H1 (cell line): ENCODE results near the gene PRKN. TPM values are rescaled to one million over a fixed set of nuclear protein-coding genes. Genes with fewer than 3 reads are reported as not detected.

Experiments
- CTCF ChIA-PET: fragments of 300-600 bp; sonication (Branson Sonifier 250); formaldehyde crosslinking; loops from one replicate; lab custom pipeline; 2021; ENCODE audit not compliant: partially characterized antibody; lab: Charles Lee
- POLR2A ChIA-PET: fragments of 300-600 bp; sonication (Branson Sonifier 250); formaldehyde crosslinking; loops from one replicate; lab custom pipeline; 2021; ENCODE audit warnings: inconsistent platforms; ENCODE audit not compliant: partially characterized antibody; lab: Charles Lee
- DNase-seq, 2 experiments: peaks; one replicate each; pipeline versions ENCODE4 v3.0.0 to v3.0.0-alpha.2; 2010 to 2022; ENCODE audit warnings: low spot score in 2 of 2, low read depth in 1 of 2, mixed read lengths in 1 of 2
- FAIRE-seq: peaks from 2 replicates; lab custom pipeline; 2011; peaks lifted over from hg19 to GRCh38; lab: Jason Lieb, UNC
- H2AFZ ChIP-seq: 2 replicates; pipeline ENCODE4 v1.8.1; 2012; ENCODE audit warnings: low read length, inconsistent platforms
- H2AK5ac ChIP-seq: 2 replicates; pipeline ENCODE4 v1.6.1; 2013; ENCODE audit warnings: low read depth, low read length
- H2BK120ac ChIP-seq: replicated peaks from 2 replicates; pipeline ENCODE3; 2013; ENCODE audit warnings: low read depth, low read length, inconsistent platforms
- H2BK12ac ChIP-seq: 2 replicates; pipeline ENCODE4 v1.6.1; 2013; ENCODE audit warnings: low read depth, low read length
- H2BK15ac ChIP-seq: 2 replicates; pipeline ENCODE4 v1.6.1; 2013; ENCODE audit warnings: low read length
- H2BK20ac ChIP-seq: 2 replicates; pipeline ENCODE4 v1.6.1; 2013; ENCODE audit warnings: low read length
- H2BK5ac ChIP-seq: 2 replicates; pipeline ENCODE4 v1.6.1; 2013; ENCODE audit warnings: low read depth, low read length
- H3K14ac ChIP-seq: 2 replicates; pipeline ENCODE4 v1.6.1; 2013; ENCODE audit warnings: inconsistent platforms; ENCODE audit not compliant: insufficient read length
- H3K18ac ChIP-seq: 2 replicates; pipeline ENCODE4 v1.6.1; 2013; ENCODE audit warnings: low read length; ENCODE audit errors: extremely low read depth
- H3K23ac ChIP-seq: 2 replicates; pipeline ENCODE4 v1.6.1; 2013; ENCODE audit warnings: inconsistent platforms; ENCODE audit not compliant: insufficient read length
- H3K23me2 ChIP-seq: 2 replicates; pipeline ENCODE4 v1.6.1; 2013; ENCODE audit warnings: low read depth, low read length
- H3K27ac ChIP-seq: 2 replicates; pipeline ENCODE4 v1.6.1; 2011; ENCODE audit warnings: low read depth, low read length, inconsistent platforms
- H3K27me3 ChIP-seq, 4 experiments: replicated peaks in 1 of 4; 1 replicate in 1 of 4; 2 replicates in 3 of 4; pipeline versions ENCODE4 v1.6.1 to v1.8.1; 2011 to 2013; ENCODE audit warnings: low read length in 3 of 4, mild to moderate bottlenecking in 3 of 4, inconsistent platforms in 2 of 4, mixed read lengths in 2 of 4, moderate library complexity in 1 of 4; ENCODE audit not compliant: control insufficient read depth in 3 of 4, insufficient read depth in 3 of 4; ENCODE audit errors: extremely low read depth in 1 of 4
- H3K36me3 ChIP-seq, 4 experiments: 2 replicates each; pipeline versions ENCODE4 v1.6.1 to v1.8.1; 2011 to 2013; ENCODE audit warnings: mild to moderate bottlenecking in 4 of 4, low read length in 3 of 4, moderate library complexity in 2 of 4, control low read depth in 1 of 4, inconsistent platforms in 1 of 4; ENCODE audit not compliant: insufficient read depth in 4 of 4, control insufficient read depth in 2 of 4
- H3K4ac ChIP-seq: replicated peaks from 2 replicates; pipeline ENCODE3; 2013; ENCODE audit warnings: low read length, low read depth, mixed read lengths, inconsistent platforms; ENCODE audit not compliant: insufficient read length
- H3K4me1 ChIP-seq, 4 experiments: replicated peaks in 1 of 4; 1 replicate in 1 of 4; 2 replicates in 3 of 4; pipeline versions ENCODE4 v1.6.1 to v1.8.1; 2011 to 2013; ENCODE audit warnings: low read length in 3 of 4, inconsistent platforms in 2 of 4, mixed read lengths in 1 of 4; ENCODE audit not compliant: insufficient read depth in 4 of 4, control insufficient read depth in 3 of 4
- H3K4me2 ChIP-seq, 2 experiments: 2 replicates each; pipeline versions ENCODE4 v1.6.1 to v1.8.1; 2011 to 2013; ENCODE audit warnings: low read depth in 2 of 2, low read length in 2 of 2, control low read depth in 1 of 2, inconsistent platforms in 1 of 2, mild to moderate bottlenecking in 1 of 2; ENCODE audit not compliant: insufficient read depth in 1 of 2
- H3K4me3 ChIP-seq, 4 experiments: fragments of 200-600, 300-600 bp in 1 of 4; sonication (generic), shearing (Covaris generic), sonication (Bioruptor Twin) in 1 of 4; 2 replicates each; pipeline versions ENCODE4 v1.5.1 to v1.8.1; 2011 to 2016; ENCODE audit warnings: low read length in 4 of 4, low read depth in 3 of 4, control low read depth in 2 of 4, inconsistent platforms in 2 of 4, mild to moderate bottlenecking in 2 of 4, mixed read lengths in 1 of 4, moderate library complexity in 1 of 4; ENCODE audit not compliant: insufficient read depth in 2 of 4; ENCODE audit errors: extremely low read depth in 1 of 4
- H3K56ac ChIP-seq: replicated peaks from 2 replicates; pipeline ENCODE3; 2013; ENCODE audit warnings: low read depth, mild to moderate bottlenecking, mixed read lengths, low read length, inconsistent platforms; ENCODE audit not compliant: insufficient read length
- H3K79me1 ChIP-seq: 2 replicates; pipeline ENCODE4 v1.6.1; 2013; ENCODE audit warnings: low read depth, low read length, control low read depth
- H3K79me2 ChIP-seq, 2 experiments: 2 replicates each; pipeline versions ENCODE4 v1.6.1 to v1.8.1; 2012 to 2013; ENCODE audit warnings: low read length in 2 of 2, mild to moderate bottlenecking in 2 of 2, inconsistent platforms in 1 of 2; ENCODE audit not compliant: insufficient read depth in 2 of 2, control insufficient read depth in 1 of 2
- H3K9ac ChIP-seq, 4 experiments: replicated peaks in 1 of 4; 1 replicate in 1 of 4; 2 replicates in 3 of 4; pipeline versions ENCODE4 v1.6.1 to v1.8.1; 2011 to 2013; ENCODE audit warnings: low read depth in 3 of 4, low read length in 3 of 4, control low read depth in 2 of 4, mild to moderate bottlenecking in 2 of 4, moderate library complexity in 2 of 4, inconsistent platforms in 1 of 4; ENCODE audit errors: extremely low read depth in 1 of 4
- H3K9me3 ChIP-seq, 2 experiments: 2 replicates each; pipeline versions ENCODE4 v1.6.1 to v1.8.1; 2012 to 2013; ENCODE audit warnings: mild to moderate bottlenecking in 2 of 2, moderate library complexity in 2 of 2, control low read depth in 1 of 2, inconsistent platforms in 1 of 2, low read depth in 1 of 2, low read length in 1 of 2, mixed read lengths in 1 of 2; ENCODE audit not compliant: insufficient read depth in 2 of 2
- H4K20me1 ChIP-seq, 2 experiments: replicated peaks in 1 of 2; 2 replicates each; pipeline versions ENCODE3 to v1.8.1; 2011 to 2013; ENCODE audit warnings: inconsistent platforms in 2 of 2, low read length in 2 of 2, mild to moderate bottlenecking in 1 of 2; ENCODE audit not compliant: insufficient read depth in 2 of 2, control insufficient read depth in 1 of 2
- H4K5ac ChIP-seq: 2 replicates; pipeline ENCODE4 v1.6.1; 2013; ENCODE audit warnings: low read length, low read depth, mixed read lengths, inconsistent platforms; ENCODE audit not compliant: insufficient read length
- H4K8ac ChIP-seq: 2 replicates; pipeline ENCODE4 v1.8.0; 2013; ENCODE audit warnings: mild to moderate bottlenecking, moderate library complexity, low read length, inconsistent platforms; ENCODE audit not compliant: insufficient read depth; ENCODE audit errors: extremely low read depth
- H4K91ac ChIP-seq: replicated peaks from 2 replicates; pipeline ENCODE3; 2013; ENCODE audit warnings: low read length, mixed read lengths, inconsistent platforms; ENCODE audit not compliant: insufficient read length
- KDM4A ChIP-seq: IDR thresholded peaks from one replicate; pipeline ENCODE4 v1.7.1; 2012; ENCODE audit warnings: low read depth, mild to moderate bottlenecking, moderate library complexity, low read length, inconsistent platforms; ENCODE audit not compliant: severe bottlenecking
- WGBS, 2 experiments: shearing (Covaris generic) in 1 of 2; methylation state at CpG; one replicate each; pipeline versions ENCODE4 v1.1.6 to v1.1.7; 2013 to 2015; ENCODE audit warnings: low lambda C conversion rate in 2 of 2, mixed read lengths in 2 of 2, inconsistent platforms in 1 of 2, low coverage in 1 of 2, missing lambda C conversion rate in 1 of 2; ENCODE audit not compliant: insufficient replicate concordance in 2 of 2, insufficient coverage in 1 of 2, insufficient read length in 1 of 2; ENCODE audit errors: extremely low coverage in 1 of 2, missing lambda C conversion rate in 1 of 2; 5-methylcytosine and 5-hydroxymethylcytosine counted together
- polyA plus RNA-seq, 7 experiments: library from polyadenylated mRNA; depleted of rRNA in 3 of 7; stranded (reverse) in 5 of 7; unstranded in 2 of 7; fragments of >200 nt in 5 of 7; fragments of 200-250 nt in 2 of 7; gene quantifications; 1 replicate in 5 of 7; 2 replicates in 1 of 7; 4 replicates in 1 of 7; pipeline versions ENCODE4 v1.2.1 to v1.2.3, GENCODE V29; 2011 to 2013; ENCODE audit warnings: missing spikeins in 2 of 7, mixed read lengths in 2 of 7
- total RNA-seq: library from RNA; stranded (reverse); fragmentation: NEBNext Ultra II Directional; extraction: Animal tissue kit (Norgen Biotek cat#: 25700); gene quantifications from 2 replicates; pipeline ENCODE4 v1.2.1, GENCODE V29; 2021

PRKN gene
- total and polyA plus RNA-seq, 2 of the 8 experiments (the other 6 are each of a cell fraction or from before 2014, with no cell fraction given) = 0.13 to 0.29 TPM

DNA sequence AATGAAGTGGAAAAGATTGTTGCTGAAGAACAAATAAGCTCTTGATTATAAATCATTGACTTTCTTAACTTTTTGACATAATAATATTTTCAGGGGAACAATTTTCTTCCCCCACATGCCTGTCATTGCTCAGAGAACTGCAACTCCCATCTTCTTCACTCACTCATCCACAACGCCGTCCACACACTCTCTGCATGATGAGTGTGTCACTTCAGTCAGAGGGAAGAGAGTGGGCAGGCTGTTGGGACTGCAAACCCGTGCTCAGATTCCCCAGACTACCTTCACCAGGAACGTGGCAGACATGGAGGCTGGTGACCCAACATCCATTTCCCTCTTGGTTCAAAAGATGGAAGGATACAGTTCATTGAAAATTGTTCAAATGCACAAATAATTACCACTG is 650.8 kb downstream of the PRKN start:
- no peak for FAIRE-seq
- no peaks in the 10 kb centered on the region for H3K23me2 ChIP-seq

More for the DNA sequence above, 650.8 kb downstream of the PRKN start:
- no peak overlapping the region for H2BK12ac ChIP-seq
- H2BK120ac ChIP-seq = no peak overlapping the region
- H3K79me1 ChIP-seq = no peaks in the 10 kb centered on the region
- no peak overlapping the region for H3K14ac ChIP-seq
- H3K18ac ChIP-seq = no peak overlapping the region
- no peak overlapping the region for H2BK15ac ChIP-seq
- H4K5ac ChIP-seq = no peak overlapping the region
- 91% methylated on average over 4 of the region's 4 CpGs; no CpG with 5 or more reads in 1 of the 2 experiments for WGBS, 2 experiments
- H3K23ac ChIP-seq = no peak overlapping the region
- no peak overlapping the region for H2BK5ac ChIP-seq
- H4K8ac ChIP-seq = no peak overlapping the region
- H3K79me2 ChIP-seq = no peaks in the 10 kb centered on the region
- no peak overlapping the region for H4K91ac ChIP-seq
- no peak overlapping the region for H3K4me3 ChIP-seq
- no peak overlapping the region for H3K4ac ChIP-seq
- no peak overlapping the region for H3K56ac ChIP-seq
- no peaks in the 10 kb centered on the region for H4K20me1 ChIP-seq
- H2BK20ac ChIP-seq = no peak overlapping the region
- no peak overlapping the region for H3K9ac ChIP-seq
- POLR2A ChIA-PET = no interaction called here
- H3K27me3 ChIP-seq = no peaks in the 10 kb centered on the region
- no peaks in the 10 kb centered on the region for H3K4me1 ChIP-seq
- 0 out of 4 replicates have a peak, but pooled peaks cover 0 to 4% of the 10 kb centered on the region in 2 experiments for H3K9me3 ChIP-seq
- CTCF ChIA-PET = no interaction called here
- no peak for TF ChIP-seq KDM4A
- no peaks in the 10 kb centered on the region for H3K36me3 ChIP-seq
- no peak overlapping the region for H3K4me2 ChIP-seq
- DNase-seq = no peak
- H2AFZ ChIP-seq = no peak overlapping the region
- no peak overlapping the region for H3K27ac ChIP-seq
- no peak overlapping the region for H2AK5ac ChIP-seq
